H1 (cell line): ENCODE results near the gene GSE1.

Experiments used
- HDAC2 ChIP-seq, 2 experiments: fragments of 300-600 bp in 1 of 2; sonication (generic) in 1 of 2; IDR thresholded peaks; 2 replicates each; pipeline ENCODE4 v1.6.1; 2011 to 2012; ENCODE audit warnings: low read depth in 2 of 2, low read length in 2 of 2, mild to moderate bottlenecking in 2 of 2, moderate library complexity in 2 of 2, borderline replicate concordance in 1 of 2, inconsistent platforms in 1 of 2
- POLR2A ChIP-seq, 2 experiments: IDR thresholded peaks; 1 replicate in 1 of 2; 2 replicates in 1 of 2; pipeline ENCODE4 v1.6.1; 2011; ENCODE audit warnings: low read depth in 2 of 2, low read length in 2 of 2, mild to moderate bottlenecking in 2 of 2; ENCODE audit errors: control extremely low read depth in 1 of 2
- SIX5 ChIP-seq: IDR thresholded peaks from 2 replicates; pipeline ENCODE4 v1.6.1; 2011; ENCODE audit warnings: mild to moderate bottlenecking, low read depth, low read length

DNA sequence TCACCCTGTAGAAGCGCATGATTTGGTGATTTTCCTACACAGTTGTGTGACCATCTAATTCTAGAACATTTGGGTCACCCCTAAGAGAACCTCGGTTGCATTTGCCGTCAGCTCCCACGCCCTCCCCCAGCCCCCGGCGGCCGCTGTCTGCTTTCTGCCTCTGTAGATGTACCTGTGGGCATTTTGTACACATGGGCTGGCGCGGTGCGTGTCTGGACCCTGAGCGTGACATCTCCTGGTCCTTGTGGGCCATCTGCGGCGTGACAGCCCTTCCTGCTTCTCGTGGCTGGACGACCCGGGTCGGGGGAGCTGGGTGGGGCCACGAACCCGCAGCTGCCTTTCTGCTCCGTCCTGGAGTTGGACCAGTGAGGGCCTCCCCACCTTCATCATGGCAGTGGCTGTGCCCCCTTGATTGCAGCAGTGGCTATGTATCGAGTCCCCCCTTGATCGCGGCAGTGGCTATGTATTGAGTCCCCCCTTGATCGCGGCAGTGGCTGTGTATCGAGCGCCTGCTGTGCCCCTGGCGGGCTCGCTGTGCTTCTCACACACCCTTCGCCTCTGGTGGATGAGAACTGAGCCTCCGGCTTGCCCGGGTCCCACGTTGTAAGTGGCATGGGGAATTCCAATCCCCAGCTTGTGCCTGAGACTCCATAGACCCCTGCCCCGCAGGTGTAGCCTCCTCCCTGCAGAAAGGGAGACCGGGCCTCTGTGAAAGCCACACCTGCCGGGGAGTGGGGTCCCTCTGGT lies 24.1 kb downstream of the GSE1 start:
- TF ChIP-seq POLR2A (IDR thresholded peaks at IDR 0.05; ENCODE audit: control extremely low read depth in 1 of 2, low read depth in 2 of 2, low read length in 2 of 2) (no peak), SIX5 (no peak), HDAC2 (IDR thresholded peaks at IDR 0.05; ENCODE audit: borderline replicate concordance in 1 of 2, low read depth in 2 of 2, low read length in 2 of 2) (no peak)
